Tibial artery (tissue), 4 donors: ENCODE measurements around the gene GLB1L3.
"Not testable (repeated sequence)": the region's sequence is repeated elsewhere in the genome, so short reads cannot be mapped to it uniquely, and the experiment has no call there.

Experiments
- DNase-seq, 2 donors: peaks; one replicate each; pipeline ENCODE4 v3.0.0-alpha.2; 2019
- H3K27ac ChIP-seq, 2 donors: fragments of 200-600 bp; sonication (generic) in 1 of 2; 1 replicate in 1 of 2; 2 replicates in 1 of 2; pipeline ENCODE4 v1.5.1; 2018 to 2019; ENCODE audit warnings: mild to moderate bottlenecking in 1 of 2
- H3K27me3 ChIP-seq, 2 donors: fragments of 200-600 bp; sonication (generic) in 1 of 2; one replicate each; pipeline versions ENCODE4 v1.5.1 to v1.6.0; 2016 to 2019
- H3K36me3 ChIP-seq, 3 donors: fragments of 200-600 bp; sonication (generic) in 2 of 3; one replicate each; pipeline ENCODE4 v1.5.1; 2016 to 2019; ENCODE audit warnings: mild to moderate bottlenecking in 2 of 3
- H3K4me1 ChIP-seq, 4 donors: fragments of 200-600 bp; sonication (generic) in 2 of 4; 1 replicate in 3 of 4; 2 replicates in 1 of 4; pipeline ENCODE4 v1.5.1; 2016 to 2019
- H3K4me3 ChIP-seq, 2 donors: fragments of 200-600 bp; sonication (generic) in 1 of 2; 1 replicate in 1 of 2; 2 replicates in 1 of 2; pipeline ENCODE4 v1.5.1; 2018 to 2019; ENCODE audit warnings: mild to moderate bottlenecking in 2 of 2
- H3K9me3 ChIP-seq, 3 donors: fragments of 200-600 bp; sonication (generic) in 1 of 3; one replicate each; pipeline ENCODE4 v1.5.1; 2016 to 2019
- CTCF ChIP-seq, 2 experiments: fragments of 200-600 bp in 1 of 2; fragments of 450-650 bp in 1 of 2; IDR thresholded peaks; one replicate each; pipeline ENCODE4 v1.5.1; 2017 to 2019; ENCODE audit warnings: antibody characterized with exemption in 2 of 2, mild to moderate bottlenecking in 1 of 2, moderate library complexity in 1 of 2
- intact Hi-C: fragments of 100-400 bp; cut with DNase I; formaldehyde crosslinking; loops from one replicate; pipeline ENCODE4 v1.15.0; 2023; ENCODE audit warnings: low total_unique reads

Gene GLB1L3

GRCh38 chr11:134277183-134278001, 1.2 kb downstream of the GLB1L3 start:
- Histone ChIP-seq H3K4me3 (no peak overlapping the region), H3K4me1 (peaks cover 0 to 23% (median 17%) of the 10 kb centered on the region in 4 donors), H3K27ac (no peak overlapping the region), H3K27me3 (peaks cover 0 to 55% of the 10 kb centered on the region in 2 donors), H3K36me3 (no peaks in the 10 kb centered on the region), H3K9me3 (peaks cover 0 to 5% (median 0%) of the 10 kb centered on the region in 3 donors)
- no peak for TF ChIP-seq CTCF (IDR thresholded peaks at IDR 0.05)
- no peak for DNase-seq
- intact Hi-C loops: no loop called here

- no peak overlapping the region for H3K27ac ChIP-seq
- no peak overlapping the region for H3K4me3 ChIP-seq
- H3K27me3 ChIP-seq: peaks cover 0 to 48% of the 10 kb centered on the region in 2 donors
- TF ChIP-seq CTCF (IDR thresholded peaks at IDR 0.05): no peak
- intact Hi-C loops: no loop called here
- DNase-seq: no peak
- peaks cover 0 to 28% (median 17%) of the 10 kb centered on the region in 4 donors for H3K4me1 ChIP-seq
- H3K36me3 ChIP-seq: no peaks in the 10 kb centered on the region
- peaks cover 0 to 5% (median 0%) of the 10 kb centered on the region in 3 donors for H3K9me3 ChIP-seq
Measured at GRCh38 chr11:134278356-134278755, 2.2 kb downstream of the GLB1L3 start.

- H3K27ac ChIP-seq, DNase-seq, intact Hi-C loops, H3K36me3 ChIP-seq, H3K9me3 ChIP-seq, H3K4me3 ChIP-seq: not testable (repeated sequence)
- Histone ChIP-seq H3K27me3 (peaks cover 0 to 22% of the 10 kb centered on the region in 2 donors), H3K4me1 (peaks cover 0 to 16% (median 6%) of the 10 kb centered on the region in 4 donors)
Measured at GRCh38 chr11:134281635-134282034, 5.5 kb downstream of the GLB1L3 start.

GRCh38 chr11:134282121-134283045, 6.2 kb downstream of the GLB1L3 start:
- H3K9me3 ChIP-seq: peaks cover 0 to 5% (median 0%) of the 10 kb centered on the region in 3 donors
- no peak overlapping the region for H3K4me3 ChIP-seq
- intact Hi-C loops: no loop called here
- no peak for TF ChIP-seq CTCF (IDR thresholded peaks at IDR 0.05)
- peaks cover 0 to 14% of the 10 kb centered on the region in 2 donors for H3K27me3 ChIP-seq
- no peak overlapping the region for H3K27ac ChIP-seq
- DNase-seq: no peak
- peaks cover 0 to 8% (median 0%) of the 10 kb centered on the region in 4 donors for H3K4me1 ChIP-seq
- no peaks in the 10 kb centered on the region for H3K36me3 ChIP-seq

GRCh38 chr11:134283461-134284230, 7.5 kb downstream of the GLB1L3 start:
- intact Hi-C loops: no loop called here
- Histone ChIP-seq H3K27ac (no peak overlapping the region), H3K36me3 (no peaks in the 10 kb centered on the region), H3K27me3 (peaks cover 0 to 1% of the 10 kb centered on the region in 2 donors), H3K4me3 (no peak overlapping the region), H3K9me3 (no peaks in the 10 kb centered on the region), H3K4me1 (peaks cover 0 to 5% (median 0%) of the 10 kb centered on the region in 4 donors)
- TF ChIP-seq CTCF (IDR thresholded peaks at IDR 0.05): no peak
- no peak for DNase-seq

GRCh38 chr11:134284349-134284748, 8.2 kb downstream of the GLB1L3 start:
- DNase-seq, intact Hi-C loops, H3K9me3 ChIP-seq: not testable (repeated sequence)

More at GRCh38 chr11:134284349-134284748, 8.2 kb downstream of the GLB1L3 start:
- H3K27ac ChIP-seq, H3K4me3 ChIP-seq, H3K4me1 ChIP-seq, H3K36me3 ChIP-seq, H3K27me3 ChIP-seq: not testable (repeated sequence)
